Heart left ventricle (tissue), 16 donors: ENCODE results near the gene FURIN. TPM values are rescaled to one million over a fixed set of nuclear protein-coding genes. Genes with fewer than 3 reads are reported as not detected.

Experiments used
- ATAC-seq, 4 donors: fragments of 200-7000 bp; cut with Tn5 transposase; one replicate each; pipeline ENCODE4 v1.9.1; 2020 to 2022; ENCODE audit warnings: moderate library complexity in 4 of 4, mild to moderate bottlenecking in 3 of 4, moderate number of reproducible peaks in 1 of 4
- DNase-seq, 5 donors: peaks; one replicate each; pipeline ENCODE4 v3.0.0-alpha.2; 2020
- H3K27ac ChIP-seq, 12 donors: fragments of 200-600 bp; sonication (generic) in 4 of 12; one replicate each; pipeline versions ENCODE4 v1.5.0 to v1.8.0; 2016 to 2022; ENCODE audit warnings: mild to moderate bottlenecking in 2 of 12
- H3K27me3 ChIP-seq, 9 donors: fragments of 200-600 bp; sonication (generic) in 2 of 9; one replicate each; pipeline versions ENCODE4 v1.5.1 to v1.8.0; 2016 to 2022; ENCODE audit warnings: mild to moderate bottlenecking in 3 of 9
- H3K36me3 ChIP-seq, 9 donors: fragments of 200-600 bp; sonication (generic) in 2 of 9; one replicate each; pipeline versions ENCODE4 v1.5.0 to v1.8.0; 2018 to 2022; ENCODE audit warnings: mild to moderate bottlenecking in 2 of 9
- H3K4me1 ChIP-seq, 12 donors: fragments of 200-600 bp; sonication (generic) in 4 of 12; one replicate each; pipeline versions ENCODE4 v1.5.0 to v1.8.0; 2016 to 2022; ENCODE audit warnings: mild to moderate bottlenecking in 3 of 12
- H3K4me3 ChIP-seq, 12 donors: fragments of 200-600 bp; sonication (generic) in 4 of 12; one replicate each; pipeline versions ENCODE4 v1.5.0 to v1.8.0; 2017 to 2022; ENCODE audit warnings: mild to moderate bottlenecking in 9 of 12, moderate library complexity in 4 of 12
- H3K9me3 ChIP-seq, 12 donors: fragments of 200-600 bp; sonication (generic) in 4 of 12; one replicate each; pipeline versions ENCODE4 v1.5.0 to v1.8.0; 2016 to 2022; ENCODE audit warnings: mild to moderate bottlenecking in 1 of 12
- CTCF ChIP-seq, 12 donors: fragments of 200-600 bp; sonication (generic) in 4 of 12; IDR thresholded peaks; one replicate each; pipeline versions ENCODE4 v1.5.0 to v1.8.0; 2018 to 2022; ENCODE audit warnings: antibody characterized with exemption in 12 of 12, mild to moderate bottlenecking in 5 of 12
- POLR2A ChIP-seq, 2 donors: fragments of 450-650 bp; IDR thresholded peaks; one replicate each; pipeline ENCODE4 v1.6.1; 2017; ENCODE audit warnings: antibody characterized with exemption in 2 of 2, mild to moderate bottlenecking in 2 of 2, moderate library complexity in 2 of 2
- WGBS, 4 donors: extraction: QIAGEN DNeasy Blood & Tissue Kit in 2 of 4; methylation state at CpG; one replicate each; pipeline versions ENCODE4 v1.1.5 to v1.1.7; 2013 to 2018; 5-methylcytosine and 5-hydroxymethylcytosine counted together
- intact Hi-C, 10 donors: fragments of 100-400 bp; cut with DNase I; formaldehyde crosslinking; loops; one replicate each; pipeline versions ENCODE4 v1.11.1 to v1.14.2; 2022
- polyA plus RNA-seq, 2 donors: library from polyadenylated mRNA; stranded (reverse); fragments of 200-250 nt; gene quantifications; one replicate each; pipeline ENCODE4 v1.2.3, GENCODE V29; 2013
- total RNA-seq, 9 donors: library from RNA; depleted of rRNA in 2 of 9; stranded (reverse); fragments of >200 nt in 2 of 9; fragmentation: NEBNext Ultra II Directional in 3 of 9; extraction: Animal tissue kit (Norgen Biotek cat#: 25700) in 3 of 9; gene quantifications; one replicate each; pipeline versions ENCODE4 v1.1.0 to v1.2.4, GENCODE V29; 2016 to 2023
- donor health status: ischemic (EF 13 %, LVEDD 7.1; RV severe dilation, severe dysfunction).
- donor health status: healthy with polysubstance abuse.
- donor health status: DM: no; HTN: yes; CAD: no.
- donor health status: DM: no; HTN: no; CAD: no.
- donor health status: ischemic (EF 25% LVEDD 6.9; RV normal size, moderate dysfunction).
- donor health status: ischemic (EF 25% LVEDD 5.7; RV mildly dilated, moderate dysfunction).
- donor health status: healthy.
- donor health status: DM: yes; HTN: yes; CAD: no.
- donor health status: ischemic (EF 35%, LVEDD 5.7; RV mildly dilated, moderate dysfunction).
- donor health status: nonischemic (EF 11% LVEDD 7.7; RV severe dilation, severe dysfunction).
- donor health status: DM: yes; HTN: yes; CAD: no.
- donor health status: PGD.
- donor health status: ischemic (EF 29% LVEDD 5.4; RV normal size, mild dysfunction).
- donor health status: nonischemic (EF 23%, LVEDD 6.1; RV moderate dilation, normal function).

Gene FURIN
- total and polyA plus RNA-seq, 11 donors, result 37.2 to 174 (median 64.8) TPM

DNA sequence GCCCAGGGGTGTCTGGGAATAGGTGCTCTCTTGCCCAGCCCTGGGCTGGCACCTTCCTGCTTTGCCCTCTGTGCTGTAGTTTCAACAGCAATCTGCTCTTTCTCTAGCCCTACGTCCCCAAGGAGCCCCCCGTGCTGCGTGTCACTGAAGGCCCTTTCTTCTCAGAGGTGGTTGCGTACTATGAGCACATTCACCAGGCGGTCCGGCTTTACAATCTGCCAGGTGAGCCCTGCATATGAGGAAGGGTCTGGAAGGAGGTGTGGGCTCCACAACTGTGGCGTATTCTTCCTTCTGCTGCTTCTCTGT lies 44.3 kb downstream of the FURIN start:
- no peak overlapping the region for H3K4me3 ChIP-seq
- peaks cover 8 to 98% (median 92%) of the 10 kb centered on the region in 9 donors for H3K36me3 ChIP-seq
- ATAC-seq, result no peak
- H3K4me1 ChIP-seq, result peaks cover 0 to 52% (median 18%) of the 10 kb centered on the region in 12 donors
- TF ChIP-seq POLR2A (IDR thresholded peaks at IDR 0.05), result no peak
- TF ChIP-seq CTCF (IDR thresholded peaks at IDR 0.05), result no peak
- intact Hi-C loops, result no loop called here
- H3K27ac ChIP-seq, result no peak overlapping the region
- H3K9me3 ChIP-seq, result no peaks in the 10 kb centered on the region
- DNase-seq, result peak in 1 of 5 donors; percentile 3
- WGBS, 4 donors, result 86 to 96% (median 94%) methylated on average over 7 of the region's 7 CpGs
- H3K27me3 ChIP-seq, result no peaks in the 10 kb centered on the region

DNA sequence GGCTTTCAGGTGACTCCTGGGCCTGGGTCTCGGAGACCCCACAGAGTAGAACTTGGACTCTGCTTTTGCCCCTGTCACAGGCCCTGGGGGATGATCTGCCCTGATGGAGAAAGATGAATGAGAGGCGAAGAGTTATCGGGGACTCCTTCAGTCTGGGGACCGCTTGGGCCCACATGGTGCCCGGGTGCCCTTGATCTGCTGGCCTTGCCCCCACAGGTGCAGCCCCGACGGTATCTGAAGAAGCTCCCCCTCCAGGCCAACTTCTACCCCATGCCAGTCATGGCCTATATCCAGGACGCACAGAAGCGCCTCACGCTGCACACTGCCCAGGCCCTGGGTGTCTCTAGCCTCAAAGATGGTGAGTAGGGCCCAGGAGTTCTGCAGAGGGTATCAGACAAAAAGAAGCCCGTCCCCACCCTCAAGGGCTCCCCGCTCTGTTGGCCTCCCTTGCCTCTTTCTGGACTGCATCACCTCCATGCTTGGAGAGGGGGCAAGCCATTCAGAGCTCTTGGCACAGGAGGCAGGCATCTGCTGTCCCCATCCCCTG lies 45.1 kb downstream of the FURIN start:
- no peaks in the 10 kb centered on the region for H3K27me3 ChIP-seq
- no peak for ATAC-seq
- peaks cover 0 to 52% (median 16%) of the 10 kb centered on the region in 12 donors for H3K4me1 ChIP-seq
- peaks cover 8 to 100% (median 96%) of the 10 kb centered on the region in 9 donors for H3K36me3 ChIP-seq
- intact Hi-C loops, result no loop called here
- peak in 2 of 5 donors; percentile 6 to 27 for DNase-seq
- H3K4me3 ChIP-seq, result no peak overlapping the region
- H3K9me3 ChIP-seq, result no peaks in the 10 kb centered on the region
- TF ChIP-seq POLR2A (IDR thresholded peaks at IDR 0.05) (no peak), CTCF (IDR thresholded peaks at IDR 0.05) (no peak)
- peak overlapping the region in 1 of 12 donors; percentile 42 for H3K27ac ChIP-seq
- WGBS, 4 donors, result 92 to 95% (median 94%) methylated on average over 11 to 12 of the region's 12 CpGs

- intact Hi-C loops, result no loop called here
- ATAC-seq, result no peak
- no peak for TF ChIP-seq CTCF (IDR thresholded peaks at IDR 0.05)
- TF ChIP-seq POLR2A (IDR thresholded peaks at IDR 0.05), result no peak
- no peaks in the 10 kb centered on the region for H3K27me3 ChIP-seq
- WGBS, 4 donors, result 92 to 94% (median 92%) methylated on average over 18 to 22 of the region's 22 CpGs
- H3K27ac ChIP-seq, result peak overlapping the region in 10 of 12 donors; percentile 50 to 85 (median 74)
- peaks cover 8 to 100% (median 99%) of the 10 kb centered on the region in 9 donors for H3K36me3 ChIP-seq
- H3K9me3 ChIP-seq, result no peaks in the 10 kb centered on the region
- no peak overlapping the region for H3K4me3 ChIP-seq
- DNase-seq, result peak in 1 of 5 donors; percentile 25
- peaks cover 0 to 50% (median 10%) of the 10 kb centered on the region in 12 donors for H3K4me1 ChIP-seq
These were observed 46.1 kb downstream of the FURIN start for GRCh38 chr15:90914305-90915080.

- Histone ChIP-seq H3K9me3 (no peaks in the 10 kb centered on the region), H3K4me1 (peaks cover 0 to 46% (median 10%) of the 10 kb centered on the region in 12 donors), H3K27me3 (no peaks in the 10 kb centered on the region), H3K36me3 (peaks cover 11 to 100% (median 99%) of the 10 kb centered on the region in 9 donors), H3K27ac (peak overlapping the region in 11 of 12 donors; percentile 30 to 85 (median 71)), H3K4me3 (no peak overlapping the region)
- TF ChIP-seq CTCF (IDR thresholded peaks at IDR 0.05), result no peak
- TF ChIP-seq POLR2A (IDR thresholded peaks at IDR 0.05), result no peak
- intact Hi-C loops, result no loop called here
- no peak for DNase-seq
- WGBS, 4 donors, result 74 to 88% (median 83%) methylated on average over 7 of the region's 7 CpGs
- ATAC-seq, result peak in 3 of 4 donors; percentile 4 to 31 (median 5)
These were observed 46.9 kb downstream of the FURIN start for GRCh38 chr15:90915216-90915807.
